ENCODE results near the gene USP7.

Gene USP7

GRCh38 chr16:8868416-8869211 lies 95.1 kb downstream of the USP7 start, which contains the start of gene CARHSP1:
Gene CARHSP1, minus strand, starts transcription at chr16:8869006. Its CDS starts 9,678 bp downstream, at chr16:8859328.
- peak; percentile 88 to 95 for DNase-seq (ENCODE audit: low read depth in 1 of 2, low spot score in 1 of 2)
- H3K27ac ChIP-seq (replicated peaks), result peak within 1 kb of the TSS; percentile 87

GRCh38 chr16:8867932-8868415 lies 95.7 kb downstream of the USP7 start:
- Histone ChIP-seq H3K27ac (replicated peaks) (peak overlapping the region; percentile 87), H3K4me3 (replicated peaks; ENCODE audit: insufficient read depth, low read length) (peak overlapping the region; percentile 69), H3K27me3 (ENCODE audit: insufficient read depth, poor library complexity, severe bottlenecking) (no peaks in the 10 kb centered on the region)
- no peak for TF ChIP-seq GABPA (IDR thresholded peaks at IDR 0.05; ENCODE audit: low read depth)
- TF ChIP-seq, protein P1, sequence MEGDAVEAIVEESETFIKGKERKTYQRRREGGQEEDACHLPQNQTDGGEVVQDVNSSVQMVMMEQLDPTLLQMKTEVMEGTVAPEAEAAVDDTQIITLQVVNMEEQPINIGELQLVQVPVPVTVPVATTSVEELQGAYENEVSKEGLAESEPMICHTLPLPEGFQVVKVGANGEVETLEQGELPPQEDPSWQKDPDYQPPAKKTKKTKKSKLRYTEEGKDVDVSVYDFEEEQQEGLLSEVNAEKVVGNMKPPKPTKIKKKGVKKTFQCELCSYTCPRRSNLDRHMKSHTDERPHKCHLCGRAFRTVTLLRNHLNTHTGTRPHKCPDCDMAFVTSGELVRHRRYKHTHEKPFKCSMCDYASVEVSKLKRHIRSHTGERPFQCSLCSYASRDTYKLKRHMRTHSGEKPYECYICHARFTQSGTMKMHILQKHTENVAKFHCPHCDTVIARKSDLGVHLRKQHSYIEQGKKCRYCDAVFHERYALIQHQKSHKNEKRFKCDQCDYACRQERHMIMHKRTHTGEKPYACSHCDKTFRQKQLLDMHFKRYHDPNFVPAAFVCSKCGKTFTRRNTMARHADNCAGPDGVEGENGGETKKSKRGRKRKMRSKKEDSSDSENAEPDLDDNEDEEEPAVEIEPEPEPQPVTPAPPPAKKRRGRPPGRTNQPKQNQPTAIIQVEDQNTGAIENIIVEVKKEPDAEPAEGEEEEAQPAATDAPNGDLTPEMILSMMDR (IDR thresholded peaks at IDR 0.05; ENCODE audit: insufficient read depth, low read length), result no peak
- TF ChIP-seq POLR2AphosphoS5 (IDR thresholded peaks at IDR 0.05; ENCODE audit: low read depth), result no peak
- TF ChIP-seq, protein P2, sequence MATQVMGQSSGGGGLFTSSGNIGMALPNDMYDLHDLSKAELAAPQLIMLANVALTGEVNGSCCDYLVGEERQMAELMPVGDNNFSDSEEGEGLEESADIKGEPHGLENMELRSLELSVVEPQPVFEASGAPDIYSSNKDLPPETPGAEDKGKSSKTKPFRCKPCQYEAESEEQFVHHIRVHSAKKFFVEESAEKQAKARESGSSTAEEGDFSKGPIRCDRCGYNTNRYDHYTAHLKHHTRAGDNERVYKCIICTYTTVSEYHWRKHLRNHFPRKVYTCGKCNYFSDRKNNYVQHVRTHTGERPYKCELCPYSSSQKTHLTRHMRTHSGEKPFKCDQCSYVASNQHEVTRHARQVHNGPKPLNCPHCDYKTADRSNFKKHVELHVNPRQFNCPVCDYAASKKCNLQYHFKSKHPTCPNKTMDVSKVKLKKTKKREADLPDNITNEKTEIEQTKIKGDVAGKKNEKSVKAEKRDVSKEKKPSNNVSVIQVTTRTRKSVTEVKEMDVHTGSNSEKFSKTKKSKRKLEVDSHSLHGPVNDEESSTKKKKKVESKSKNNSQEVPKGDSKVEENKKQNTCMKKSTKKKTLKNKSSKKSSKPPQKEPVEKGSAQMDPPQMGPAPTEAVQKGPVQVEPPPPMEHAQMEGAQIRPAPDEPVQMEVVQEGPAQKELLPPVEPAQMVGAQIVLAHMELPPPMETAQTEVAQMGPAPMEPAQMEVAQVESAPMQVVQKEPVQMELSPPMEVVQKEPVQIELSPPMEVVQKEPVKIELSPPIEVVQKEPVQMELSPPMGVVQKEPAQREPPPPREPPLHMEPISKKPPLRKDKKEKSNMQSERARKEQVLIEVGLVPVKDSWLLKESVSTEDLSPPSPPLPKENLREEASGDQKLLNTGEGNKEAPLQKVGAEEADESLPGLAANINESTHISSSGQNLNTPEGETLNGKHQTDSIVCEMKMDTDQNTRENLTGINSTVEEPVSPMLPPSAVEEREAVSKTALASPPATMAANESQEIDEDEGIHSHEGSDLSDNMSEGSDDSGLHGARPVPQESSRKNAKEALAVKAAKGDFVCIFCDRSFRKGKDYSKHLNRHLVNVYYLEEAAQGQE (IDR thresholded peaks at IDR 0.05; ENCODE audit: insufficient replicate concordance, low read depth), result no peak
- TF ChIP-seq SPI1 (IDR thresholded peaks at IDR 0.05; ENCODE audit: borderline replicate concordance, low read depth), result no peak
- no peak for DNase-seq (ENCODE audit: low read depth in 1 of 2, low spot score in 1 of 2)

More at GRCh38 chr16:8868416-8869211, 95.1 kb downstream of the USP7 start, which contains the start of gene CARHSP1:
- Histone ChIP-seq H3K27me3 (ENCODE audit: insufficient read depth, poor library complexity, severe bottlenecking) (no peaks in the 10 kb centered on the region), H3K4me3 (replicated peaks; ENCODE audit: insufficient read depth, low read length) (peak within 1 kb of the TSS; percentile 69)
- TF ChIP-seq POLR2AphosphoS5 (IDR thresholded peaks at IDR 0.05; ENCODE audit: low read depth) (peak; percentile 40; the same call in 1 of the 2 replicates), GABPA (IDR thresholded peaks at IDR 0.05; ENCODE audit: low read depth) (no peak), SPI1 (IDR thresholded peaks at IDR 0.05; ENCODE audit: borderline replicate concordance, low read depth) (peak; percentile 54; the same call in 1 of the 2 replicates)
- TF ChIP-seq, protein P2 (IDR thresholded peaks at IDR 0.05; ENCODE audit: insufficient replicate concordance, low read depth), result no peak
- TF ChIP-seq, protein P1 (IDR thresholded peaks at IDR 0.05; ENCODE audit: insufficient read depth, low read length), result no peak

DNA sequence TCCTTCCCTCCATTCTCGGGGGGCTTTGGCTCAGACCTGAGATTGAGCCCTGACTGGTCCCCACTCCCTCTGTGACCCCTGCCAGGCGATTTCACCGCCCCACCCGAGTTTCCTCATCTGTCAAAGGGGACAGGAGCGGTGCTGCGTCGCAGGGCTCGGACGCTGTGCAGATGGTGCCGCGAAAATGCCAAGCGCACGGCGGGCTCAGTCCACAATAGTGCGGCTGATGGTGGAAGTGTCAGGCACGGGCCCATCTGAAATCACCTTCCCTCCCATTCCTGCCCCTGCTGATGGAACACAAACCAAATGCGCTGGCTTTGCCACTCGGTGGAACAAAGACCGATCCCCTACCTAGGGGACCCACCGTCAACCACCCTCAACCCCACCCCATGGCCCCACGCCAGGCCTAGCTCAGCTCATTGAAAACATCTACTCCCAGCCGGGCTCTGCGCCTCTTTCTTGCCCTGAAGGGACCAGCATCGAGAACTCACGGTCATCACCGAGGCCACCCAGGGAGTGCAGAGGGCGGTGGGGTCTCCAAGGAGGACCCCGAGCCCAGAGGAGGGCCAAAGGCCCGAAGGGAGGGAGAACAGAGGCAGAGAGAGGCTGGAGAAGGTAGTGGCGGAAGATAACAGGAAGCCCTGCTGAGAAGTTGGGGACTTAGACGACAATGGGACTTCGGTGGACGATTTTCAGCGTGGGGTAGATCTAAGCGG lies 96.3 kb downstream of the USP7 start:
- Histone ChIP-seq H3K4me3 (replicated peaks; ENCODE audit: insufficient read depth, low read length) (peak overlapping the region; percentile 69), H3K27me3 (ENCODE audit: insufficient read depth, poor library complexity, severe bottlenecking) (no peaks in the 10 kb centered on the region), H3K27ac (replicated peaks) (peak overlapping the region; percentile 87)
- peak in 1 of 2 experiments; percentile 31 for DNase-seq (ENCODE audit: low read depth in 1 of 2, low spot score in 1 of 2)
- TF ChIP-seq SPI1 (IDR thresholded peaks at IDR 0.05; ENCODE audit: borderline replicate concordance, low read depth) (0 out of 2 replicates have a peak, but pooled peaks have one; percentile 8), POLR2AphosphoS5 (IDR thresholded peaks at IDR 0.05; ENCODE audit: low read depth) (no peak), GABPA (IDR thresholded peaks at IDR 0.05; ENCODE audit: low read depth) (no peak)
- TF ChIP-seq, protein P2 (IDR thresholded peaks at IDR 0.05; ENCODE audit: insufficient replicate concordance, low read depth), result no peak
- TF ChIP-seq, protein P1 (IDR thresholded peaks at IDR 0.05; ENCODE audit: insufficient read depth, low read length), result no peak

Data from HL-60 (cell line).